Measurements from ENCODE around the gene PSPN.
"Not testable (repeated sequence)": the region's sequence is repeated elsewhere in the genome, so short reads cannot be mapped to it uniquely, and the experiment has no call there.

Gene PSPN

GRCh38 chr19:6360445-6360844 lies 15.3 kb downstream of the PSPN start:
- H3K27me3 ChIP-seq (ENCODE audit: control insufficient read depth, insufficient read depth, low read length); H3K4me2 ChIP-seq (ENCODE audit: low read length); H3K9me3 ChIP-seq (replicated peaks; ENCODE audit: low read length); H3K36me3 ChIP-seq (ENCODE audit: insufficient read depth, low read length); H3K9ac ChIP-seq (ENCODE audit: low read depth, low read length); H3K4me3 ChIP-seq (ENCODE audit: low read length): not testable (repeated sequence)
- H3K4me1 ChIP-seq (ENCODE audit: control insufficient read depth, insufficient read depth, low read length) = peaks cover 16% of the 10 kb centered on the region

GRCh38 chr19:6359568-6360341 lies 16.0 kb downstream of the PSPN start:
- Histone ChIP-seq H3K4me1 (ENCODE audit: control insufficient read depth, insufficient read depth, low read length) (peaks cover 16% of the 10 kb centered on the region), H3K27me3 (ENCODE audit: control insufficient read depth, insufficient read depth, low read length) (no peaks in the 10 kb centered on the region), H3K4me3 (ENCODE audit: low read length) (no peak overlapping the region), H3K9ac (ENCODE audit: low read depth, low read length) (no peak overlapping the region), H3K9me3 (replicated peaks; ENCODE audit: low read length) (no peaks in the 10 kb centered on the region), H3K4me2 (ENCODE audit: low read length) (no peak overlapping the region), H3K36me3 (ENCODE audit: insufficient read depth, low read length) (peaks cover 4% of the 10 kb centered on the region)

- Histone ChIP-seq H3K4me2 (ENCODE audit: low read length) (no peak overlapping the region), H3K4me1 (ENCODE audit: control insufficient read depth, insufficient read depth, low read length) (peaks cover 16% of the 10 kb centered on the region), H3K27me3 (ENCODE audit: control insufficient read depth, insufficient read depth, low read length) (no peaks in the 10 kb centered on the region), H3K36me3 (ENCODE audit: insufficient read depth, low read length) (no peaks in the 10 kb centered on the region), H3K9ac (ENCODE audit: low read depth, low read length) (no peak overlapping the region), H3K4me3 (ENCODE audit: low read length) (no peak overlapping the region), H3K9me3 (replicated peaks; ENCODE audit: low read length) (no peaks in the 10 kb centered on the region)
Measured at GRCh38 chr19:6358003-6358402, 17.7 kb downstream of the PSPN start.

GRCh38 chr19:6357174-6357573 lies 18.6 kb downstream of the PSPN start:
- H3K4me2 ChIP-seq (ENCODE audit: low read length) = no peak overlapping the region
- H3K4me1 ChIP-seq (ENCODE audit: control insufficient read depth, insufficient read depth, low read length) = peaks cover 8% of the 10 kb centered on the region
- H3K27me3 ChIP-seq (ENCODE audit: control insufficient read depth, insufficient read depth, low read length) = no peaks in the 10 kb centered on the region
- no peaks in the 10 kb centered on the region for H3K36me3 ChIP-seq (ENCODE audit: insufficient read depth, low read length)
- no peak overlapping the region for H3K4me3 ChIP-seq (ENCODE audit: low read length)
- H3K9ac ChIP-seq (ENCODE audit: low read depth, low read length) = no peak overlapping the region
- no peaks in the 10 kb centered on the region for H3K9me3 ChIP-seq (replicated peaks; ENCODE audit: low read length)

GRCh38 chr19:6355321-6356040 lies 20.3 kb downstream of the PSPN start:
- H3K27me3 ChIP-seq (ENCODE audit: control insufficient read depth, insufficient read depth, low read length) = not testable (repeated sequence)

GRCh38 chr19:6354098-6354674 lies 21.5 kb downstream of the PSPN start:
- peaks cover 7% of the 10 kb centered on the region for H3K4me1 ChIP-seq (ENCODE audit: control insufficient read depth, insufficient read depth, low read length)
- no peaks in the 10 kb centered on the region for H3K36me3 ChIP-seq (ENCODE audit: insufficient read depth, low read length)
- no peak overlapping the region for H3K9ac ChIP-seq (ENCODE audit: low read depth, low read length)

More at GRCh38 chr19:6355321-6356040, 20.3 kb downstream of the PSPN start:
- H3K4me3 ChIP-seq (ENCODE audit: low read length); H3K9ac ChIP-seq (ENCODE audit: low read depth, low read length); H3K4me2 ChIP-seq (ENCODE audit: low read length); H3K9me3 ChIP-seq (replicated peaks; ENCODE audit: low read length); H3K36me3 ChIP-seq (ENCODE audit: insufficient read depth, low read length); H3K4me1 ChIP-seq (ENCODE audit: control insufficient read depth, insufficient read depth, low read length): not testable (repeated sequence)

GRCh38 chr19:6352381-6353165 lies 23.2 kb downstream of the PSPN start:
- no peaks in the 10 kb centered on the region for H3K9me3 ChIP-seq (replicated peaks; ENCODE audit: low read length)
- no peaks in the 10 kb centered on the region for H3K27me3 ChIP-seq (ENCODE audit: control insufficient read depth, insufficient read depth, low read length)
- no peak overlapping the region for H3K9ac ChIP-seq (ENCODE audit: low read depth, low read length)
- no peaks in the 10 kb centered on the region for H3K36me3 ChIP-seq (ENCODE audit: insufficient read depth, low read length)
- no peak overlapping the region for H3K4me2 ChIP-seq (ENCODE audit: low read length)
- no peak overlapping the region for H3K4me3 ChIP-seq (ENCODE audit: low read length)
- no peaks in the 10 kb centered on the region for H3K4me1 ChIP-seq (ENCODE audit: control insufficient read depth, insufficient read depth, low read length)

More at GRCh38 chr19:6354098-6354674, 21.5 kb downstream of the PSPN start:
- no peaks in the 10 kb centered on the region for H3K27me3 ChIP-seq (ENCODE audit: control insufficient read depth, insufficient read depth, low read length)
- H3K4me2 ChIP-seq (ENCODE audit: low read length) = no peak overlapping the region
- H3K9me3 ChIP-seq (replicated peaks; ENCODE audit: low read length) = no peaks in the 10 kb centered on the region
- no peak overlapping the region for H3K4me3 ChIP-seq (ENCODE audit: low read length)

- Histone ChIP-seq H3K4me3 (ENCODE audit: low read length) (no peak overlapping the region), H3K9ac (ENCODE audit: low read depth, low read length) (no peak overlapping the region), H3K36me3 (ENCODE audit: insufficient read depth, low read length) (no peaks in the 10 kb centered on the region), H3K9me3 (replicated peaks; ENCODE audit: low read length) (no peaks in the 10 kb centered on the region), H3K4me1 (ENCODE audit: control insufficient read depth, insufficient read depth, low read length) (no peaks in the 10 kb centered on the region), H3K4me2 (ENCODE audit: low read length) (no peak overlapping the region), H3K27me3 (ENCODE audit: control insufficient read depth, insufficient read depth, low read length) (no peaks in the 10 kb centered on the region)
Measured at GRCh38 chr19:6350688-6351087, 25.0 kb downstream of the PSPN start.

- H3K4me3 ChIP-seq (ENCODE audit: low read length); H3K4me2 ChIP-seq (ENCODE audit: low read length); H3K36me3 ChIP-seq (ENCODE audit: insufficient read depth, low read length); H3K27me3 ChIP-seq (ENCODE audit: control insufficient read depth, insufficient read depth, low read length); H3K9ac ChIP-seq (ENCODE audit: low read depth, low read length); H3K4me1 ChIP-seq (ENCODE audit: control insufficient read depth, insufficient read depth, low read length); H3K9me3 ChIP-seq (replicated peaks; ENCODE audit: low read length): not testable (repeated sequence)
Measured at GRCh38 chr19:6349271-6349670, 26.5 kb downstream of the PSPN start.

GRCh38 chr19:6343462-6343861 lies 32.3 kb downstream of the PSPN start:
- Histone ChIP-seq H3K4me1 (ENCODE audit: control insufficient read depth, insufficient read depth, low read length) (no peaks in the 10 kb centered on the region), H3K9ac (ENCODE audit: low read depth, low read length) (no peak overlapping the region), H3K27me3 (ENCODE audit: control insufficient read depth, insufficient read depth, low read length) (no peaks in the 10 kb centered on the region), H3K9me3 (replicated peaks; ENCODE audit: low read length) (no peaks in the 10 kb centered on the region), H3K4me2 (ENCODE audit: low read length) (no peak overlapping the region), H3K36me3 (ENCODE audit: insufficient read depth, low read length) (no peaks in the 10 kb centered on the region), H3K4me3 (ENCODE audit: low read length) (no peak overlapping the region)

- no peaks in the 10 kb centered on the region for H3K4me1 ChIP-seq (ENCODE audit: control insufficient read depth, insufficient read depth, low read length)
- no peaks in the 10 kb centered on the region for H3K36me3 ChIP-seq (ENCODE audit: insufficient read depth, low read length)
- no peak overlapping the region for H3K4me2 ChIP-seq (ENCODE audit: low read length)
- H3K9me3 ChIP-seq (replicated peaks; ENCODE audit: low read length) = no peaks in the 10 kb centered on the region
- no peak overlapping the region for H3K9ac ChIP-seq (ENCODE audit: low read depth, low read length)
- no peak overlapping the region for H3K4me3 ChIP-seq (ENCODE audit: low read length)
- no peaks in the 10 kb centered on the region for H3K27me3 ChIP-seq (ENCODE audit: control insufficient read depth, insufficient read depth, low read length)
Measured at GRCh38 chr19:6340493-6341201, 35.1 kb downstream of the PSPN start.
